A204.1 (cell line): ENCODE results near the gene NLN.
"Not testable (repeated sequence)": the region's sequence is repeated elsewhere in the genome, so short reads cannot be mapped to it uniquely, and the experiment has no call there.

Source experiments
- FAIRE-seq: peaks from 2 replicates; lab custom pipeline; 2012; peaks lifted over from hg19 to GRCh38; lab: Jason Lieb, UNC

NLN gene

DNA sequence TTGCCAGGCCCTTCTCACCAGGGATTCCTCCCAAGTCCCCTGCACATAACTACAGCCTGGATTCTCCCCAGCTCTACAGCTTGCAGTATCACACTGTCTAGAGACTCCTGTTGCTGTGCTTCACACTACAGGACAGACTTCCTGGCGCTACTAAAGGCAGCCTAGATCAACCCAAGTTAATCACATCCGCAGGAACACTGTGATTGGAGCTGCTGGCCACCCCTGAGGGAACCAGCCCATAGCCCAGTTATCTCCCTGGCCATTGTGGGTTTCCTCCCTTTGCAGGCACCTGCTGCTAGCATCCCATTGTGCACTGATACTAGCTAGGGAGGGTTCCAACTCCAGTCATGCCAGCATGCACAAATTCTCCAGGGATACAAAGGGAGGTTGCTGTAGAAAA lies 53.5 kb downstream of the NLN start:
- FAIRE-seq, result no peak

DNA sequence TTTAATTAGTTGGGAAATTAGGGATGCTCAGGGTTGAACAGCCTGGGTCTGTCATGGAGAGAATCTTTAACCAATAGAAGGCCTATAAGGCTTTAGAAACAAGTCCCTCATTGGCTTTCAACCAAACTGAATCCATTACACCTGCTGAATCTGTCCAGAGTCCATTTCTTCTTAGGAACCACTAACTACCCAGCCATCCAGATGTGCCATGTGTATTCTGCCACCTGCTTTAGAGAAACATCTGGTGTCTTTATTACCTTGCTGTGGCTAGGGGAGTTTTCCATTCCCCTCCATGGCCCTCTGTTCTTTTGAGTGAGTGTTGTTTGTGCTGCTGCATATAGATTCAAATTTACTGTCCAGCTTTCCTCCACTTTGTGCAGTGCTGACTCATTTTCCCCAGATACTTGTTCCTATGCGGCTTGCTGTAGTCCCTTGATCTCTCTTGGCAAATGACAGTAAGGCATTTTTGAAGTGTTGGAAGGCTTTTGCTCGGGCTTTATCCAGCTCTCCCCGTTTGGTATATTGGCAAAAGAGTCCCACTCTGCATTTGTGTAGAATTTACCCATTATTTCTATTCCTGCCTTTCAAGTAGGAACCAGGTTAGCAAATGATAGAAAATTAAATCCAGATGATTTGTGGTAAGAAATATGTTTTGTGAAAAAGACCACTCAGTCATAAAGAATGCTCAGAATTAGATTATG lies 54.6 kb downstream of the NLN start:
- FAIRE-seq, result no peak

DNA sequence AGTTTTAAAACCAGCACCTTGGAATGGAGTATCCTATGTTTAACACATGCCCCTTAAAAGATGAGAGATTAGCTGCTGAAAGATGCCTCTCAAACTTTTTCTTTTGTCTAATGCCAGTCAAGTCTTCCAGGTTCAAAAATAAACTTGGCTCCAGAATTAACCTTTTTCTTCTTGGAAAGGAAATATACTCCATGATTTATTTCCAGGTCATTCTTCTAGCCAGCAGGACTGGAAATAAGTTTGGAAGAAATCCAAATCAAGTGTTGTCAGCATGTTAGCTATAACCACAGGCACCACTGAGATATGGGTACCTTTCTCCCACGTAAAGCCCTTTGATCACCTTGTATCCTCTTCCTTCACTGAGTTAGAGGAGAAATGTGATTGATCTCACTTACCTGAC lies 56.1 kb downstream of the NLN start:
- no peak for FAIRE-seq

DNA sequence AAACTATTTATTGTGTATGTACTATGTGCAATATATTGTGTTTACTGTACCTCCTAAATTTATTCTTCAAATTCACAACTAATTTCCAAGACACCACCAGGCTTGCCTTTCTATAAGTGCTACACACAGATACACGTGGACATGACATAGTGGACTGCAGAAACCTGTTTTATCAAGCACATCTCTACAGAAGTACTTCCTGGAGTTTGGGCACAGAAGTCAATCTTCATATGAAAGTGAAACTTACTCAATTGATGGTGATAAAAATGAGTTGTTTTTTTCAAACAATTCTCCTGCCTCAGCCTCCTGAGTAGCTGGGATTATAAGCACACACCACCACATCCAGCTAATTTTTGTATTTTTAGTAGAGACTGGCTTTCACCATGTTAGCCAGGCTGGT lies 57.6 kb downstream of the NLN start:
- FAIRE-seq, result no peak

DNA sequence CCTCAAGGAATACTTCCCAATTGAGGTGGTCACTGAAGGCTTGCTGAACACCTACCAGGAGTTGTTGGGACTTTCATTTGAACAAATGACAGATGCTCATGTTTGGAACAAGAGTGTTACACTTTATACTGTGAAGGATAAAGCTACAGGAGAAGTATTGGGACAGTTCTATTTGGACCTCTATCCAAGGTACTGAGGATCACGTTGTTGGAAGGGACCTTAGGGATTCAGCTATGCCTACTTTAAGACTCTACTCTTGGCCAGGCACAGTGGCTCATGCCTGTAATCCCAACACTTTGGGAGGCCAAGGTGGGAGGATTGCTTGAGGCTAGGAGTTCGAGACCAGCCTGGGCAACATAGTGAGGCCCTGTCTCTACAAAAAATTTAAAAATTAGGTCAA lies 66.3 kb downstream of the NLN start:
- not testable (repeated sequence) for FAIRE-seq

DNA sequence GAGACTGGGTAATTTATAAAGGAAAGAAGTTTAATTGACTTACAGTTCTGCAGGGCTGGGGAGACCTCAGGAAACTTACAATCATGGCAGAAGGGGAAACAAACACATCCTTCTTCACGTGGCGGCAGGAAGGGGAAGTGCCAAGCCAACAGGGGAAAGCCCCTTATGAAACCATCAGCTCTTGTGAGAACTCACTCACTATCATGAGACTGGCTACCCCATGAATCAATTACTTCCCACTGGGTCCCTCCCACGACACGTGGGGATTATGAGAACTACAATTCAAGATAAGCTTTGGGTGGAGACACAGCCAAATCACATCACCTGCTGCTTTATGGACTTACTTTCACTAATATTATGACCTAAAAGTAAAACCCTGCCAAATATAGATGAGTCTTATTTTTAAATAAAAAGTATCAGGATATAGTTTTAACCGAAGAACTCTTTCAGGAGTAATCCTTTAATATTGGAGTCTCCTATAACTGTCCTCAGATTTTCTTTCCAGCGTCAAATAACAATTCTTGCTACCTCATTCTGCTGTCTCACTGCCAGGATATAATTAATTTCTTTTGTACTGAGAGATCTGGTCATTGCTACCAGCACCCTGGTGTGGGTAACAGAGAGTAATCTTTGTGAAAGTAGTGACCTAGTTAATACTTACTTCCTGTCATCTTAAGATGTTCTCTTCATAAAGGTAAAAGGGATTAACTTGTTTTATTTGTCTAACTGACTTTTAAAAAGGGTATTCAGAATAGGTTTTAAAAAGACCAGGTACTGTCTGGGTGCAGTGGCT lies 68.6 kb downstream of the NLN start:
- FAIRE-seq, result no peak

DNA sequence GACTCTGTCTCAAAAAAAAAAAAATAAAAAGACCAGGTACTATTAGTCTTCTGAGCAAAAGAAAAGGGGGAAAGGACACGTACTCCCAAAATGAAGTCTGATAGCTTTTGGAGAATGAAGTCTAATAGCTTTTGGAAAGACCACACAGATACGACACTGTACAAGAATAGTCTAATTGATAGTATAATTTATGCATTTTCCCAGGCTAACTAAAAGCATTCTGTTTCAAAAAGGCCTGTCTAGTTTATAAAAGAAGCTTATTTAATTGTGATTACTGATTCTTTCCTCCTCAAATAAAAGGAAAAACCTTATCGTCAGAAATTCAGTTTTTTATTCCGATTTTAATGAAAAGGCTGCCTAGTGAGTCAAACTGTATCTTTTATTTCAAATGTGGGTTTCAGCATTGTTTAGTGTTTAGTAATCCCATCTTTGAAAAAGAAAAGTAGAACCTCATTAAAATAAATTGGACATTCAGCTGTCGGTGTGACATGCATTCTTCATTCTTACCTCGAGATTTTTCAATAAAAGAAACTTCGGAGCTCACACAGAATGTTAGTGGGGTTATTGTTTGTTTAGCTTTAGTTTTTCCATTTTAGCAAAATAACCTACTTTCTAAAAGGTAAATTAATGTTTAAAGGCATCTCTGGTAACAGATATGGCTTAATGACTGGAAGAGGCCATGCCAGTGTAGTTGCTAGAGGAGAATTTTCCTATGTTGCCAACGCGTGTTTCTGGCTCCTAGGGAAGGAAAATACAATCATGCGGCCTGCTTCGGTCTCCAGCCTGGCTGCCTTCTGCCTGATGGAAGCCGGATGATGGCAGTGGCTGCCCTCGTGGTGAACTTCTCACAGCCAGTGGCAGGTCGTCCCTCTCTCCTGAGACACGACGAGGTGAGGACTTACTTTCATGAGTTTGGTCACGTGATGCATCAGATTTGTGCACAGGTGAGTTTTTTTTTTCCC lies 70.0 kb downstream of the NLN start:
- no peak for FAIRE-seq

DNA sequence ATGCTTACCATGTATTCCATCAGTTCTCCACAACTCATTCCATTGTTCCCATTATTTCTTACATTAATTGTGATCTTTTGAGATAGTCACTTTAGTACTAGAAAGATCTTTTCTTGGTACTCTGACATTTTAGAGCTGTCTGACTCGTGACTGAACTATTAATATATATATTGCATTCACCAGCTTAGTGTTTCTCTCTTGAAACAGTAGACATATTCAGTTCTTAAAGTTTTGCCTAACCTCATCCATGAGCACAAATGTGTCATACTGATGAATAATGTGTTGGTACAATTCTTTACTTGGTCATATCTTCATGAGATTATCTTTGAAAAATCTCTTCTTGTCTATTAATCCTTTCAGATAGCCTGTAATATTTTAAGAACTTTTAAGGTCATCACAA lies 74.3 kb downstream of the NLN start:
- no peak for FAIRE-seq

DNA sequence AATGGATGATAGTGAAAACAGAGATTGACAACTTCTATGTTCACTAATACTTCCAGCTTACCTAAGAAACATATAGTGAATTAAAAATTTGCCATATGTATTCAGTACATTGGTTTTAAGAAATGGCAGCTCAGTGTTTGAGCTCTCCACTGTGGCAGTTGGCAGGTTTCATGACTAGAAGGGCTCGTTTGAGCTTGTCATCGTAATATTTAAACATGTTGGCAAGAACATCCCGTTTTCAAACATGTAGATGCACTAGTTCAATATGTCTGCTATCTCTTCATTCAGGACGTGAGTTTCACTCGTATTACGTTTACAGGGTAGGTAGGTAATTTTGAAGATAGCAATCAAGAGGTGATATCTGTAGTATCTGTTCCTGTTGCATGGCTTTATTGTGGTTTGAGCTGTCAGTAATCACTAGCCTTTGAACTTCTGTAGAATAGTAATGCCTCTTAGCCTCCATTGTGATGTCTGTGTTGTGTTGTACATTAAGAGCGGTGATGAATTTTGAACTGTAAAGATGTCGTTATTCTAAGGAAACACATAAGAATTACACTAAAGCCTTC lies 74.8 kb downstream of the NLN start:
- FAIRE-seq, result no peak

DNA sequence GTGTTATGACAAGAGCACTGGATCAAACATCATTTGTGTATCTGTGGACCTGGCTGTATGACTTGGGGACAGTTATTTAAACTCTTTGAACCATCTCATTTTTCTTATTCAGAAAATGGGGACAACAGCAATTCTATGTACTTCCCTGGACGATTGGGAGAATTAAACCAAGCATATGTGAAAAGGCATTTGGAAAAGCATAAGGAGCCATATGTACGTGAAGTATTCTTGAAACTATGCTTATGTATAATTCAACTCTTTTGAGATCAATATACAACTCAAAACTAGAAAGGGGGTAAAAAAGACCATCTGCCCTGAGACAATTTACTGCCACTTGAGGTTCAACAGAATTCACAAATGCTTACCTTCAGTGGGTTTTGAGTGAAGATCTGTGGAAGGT lies 75.5 kb downstream of the NLN start:
- no peak for FAIRE-seq

DNA sequence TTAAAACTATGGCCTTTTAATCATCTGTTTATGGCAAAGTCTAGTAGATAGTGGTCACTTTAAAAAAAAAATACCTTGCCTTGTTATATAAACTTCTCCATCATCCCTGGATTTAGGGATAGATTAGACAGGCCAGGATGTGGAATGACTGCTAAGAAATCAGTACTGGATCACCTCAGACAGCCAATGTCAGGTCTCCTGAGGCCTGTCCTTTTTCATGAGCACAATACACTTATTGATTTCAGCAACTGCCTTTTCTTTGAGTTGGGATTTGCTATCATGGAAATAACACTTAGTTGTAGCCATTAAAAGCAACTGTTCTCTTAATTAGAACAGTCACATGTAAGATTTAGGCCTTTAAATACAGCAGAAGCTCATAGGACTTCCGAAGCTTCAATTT lies 77.9 kb downstream of the NLN start:
- FAIRE-seq, result no peak

DNA sequence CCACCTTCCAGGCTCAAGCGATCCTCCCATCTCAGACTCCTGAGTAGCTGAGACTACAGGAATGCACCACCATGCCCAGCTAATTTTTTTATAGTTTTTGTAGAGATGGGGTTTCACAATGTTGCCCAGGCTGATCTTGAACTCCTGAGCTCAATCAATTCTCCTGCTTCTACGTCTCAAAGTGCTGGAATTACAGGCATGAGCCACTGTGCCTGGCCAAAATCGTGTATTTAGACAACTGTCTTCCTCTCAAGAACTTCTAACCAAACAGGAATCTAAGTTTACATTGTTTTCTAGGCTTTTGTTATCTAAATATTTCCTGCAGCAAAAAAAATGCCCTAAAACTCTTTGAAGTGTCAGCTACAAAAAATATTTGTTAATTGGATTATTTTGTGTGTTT lies 78.8 kb downstream of the NLN start:
- no peak for FAIRE-seq

DNA sequence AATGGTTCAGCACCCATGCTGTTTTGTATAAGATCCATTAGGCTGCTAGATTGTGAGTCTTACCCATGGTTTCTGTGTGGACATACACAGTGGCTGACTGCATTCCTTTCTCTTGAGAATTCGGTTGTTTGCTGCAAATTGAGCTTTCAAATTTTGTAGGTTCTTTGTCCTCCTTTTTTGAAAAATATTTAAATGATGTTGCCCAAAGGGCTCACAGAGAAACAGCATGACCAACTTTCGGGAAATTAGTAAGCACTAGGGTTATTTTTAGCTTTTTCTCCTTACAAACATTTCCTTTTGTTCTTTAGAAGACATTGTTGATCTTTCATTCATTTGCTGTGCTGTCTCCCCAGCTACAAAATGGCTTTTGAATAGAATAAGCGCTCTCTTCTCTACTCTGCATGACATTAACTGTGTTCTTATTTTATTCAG lies 79.4 kb downstream of the NLN start:
- no peak for FAIRE-seq

DNA sequence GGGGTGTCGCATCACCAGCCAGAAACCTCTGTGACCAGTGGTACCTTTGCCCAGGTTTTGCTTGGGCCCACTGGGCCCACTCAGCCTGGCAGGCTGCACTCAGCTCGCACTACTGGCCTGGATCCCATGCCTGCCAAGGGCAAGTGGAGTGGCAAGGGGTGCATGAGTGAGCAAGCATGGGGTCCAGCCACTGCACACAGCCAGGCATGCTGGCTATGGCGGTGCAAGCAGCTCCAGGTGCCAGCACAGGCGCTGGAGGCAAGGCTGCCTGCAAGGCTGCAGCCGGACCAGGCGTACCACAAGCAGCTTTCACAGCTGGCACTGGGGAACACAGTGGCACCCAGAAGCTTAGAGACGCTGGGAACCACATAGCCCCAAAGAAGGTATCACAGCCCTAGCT lies 80.1 kb downstream of the NLN start:
- no peak for FAIRE-seq

DNA sequence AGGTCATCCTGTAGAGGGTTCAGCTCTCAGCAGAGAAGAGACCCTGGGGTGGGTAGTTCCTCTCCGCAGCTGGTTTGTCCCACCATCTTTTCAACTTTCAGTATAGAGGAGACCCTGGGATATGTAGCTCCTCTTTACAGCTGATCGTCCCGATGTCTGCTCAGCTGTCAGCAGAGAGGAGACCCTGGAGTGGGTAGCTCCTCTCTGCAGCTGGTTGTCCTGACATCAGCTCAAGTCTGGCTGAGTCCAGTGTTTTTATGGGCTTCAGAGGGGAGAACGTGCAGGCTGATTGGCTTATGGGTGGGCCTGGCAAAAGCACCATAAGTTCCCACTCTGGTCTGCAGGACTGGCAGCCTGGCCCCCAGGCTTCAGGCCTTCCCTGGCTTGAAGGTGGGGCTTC lies 80.8 kb downstream of the NLN start:
- no peak for FAIRE-seq

DNA sequence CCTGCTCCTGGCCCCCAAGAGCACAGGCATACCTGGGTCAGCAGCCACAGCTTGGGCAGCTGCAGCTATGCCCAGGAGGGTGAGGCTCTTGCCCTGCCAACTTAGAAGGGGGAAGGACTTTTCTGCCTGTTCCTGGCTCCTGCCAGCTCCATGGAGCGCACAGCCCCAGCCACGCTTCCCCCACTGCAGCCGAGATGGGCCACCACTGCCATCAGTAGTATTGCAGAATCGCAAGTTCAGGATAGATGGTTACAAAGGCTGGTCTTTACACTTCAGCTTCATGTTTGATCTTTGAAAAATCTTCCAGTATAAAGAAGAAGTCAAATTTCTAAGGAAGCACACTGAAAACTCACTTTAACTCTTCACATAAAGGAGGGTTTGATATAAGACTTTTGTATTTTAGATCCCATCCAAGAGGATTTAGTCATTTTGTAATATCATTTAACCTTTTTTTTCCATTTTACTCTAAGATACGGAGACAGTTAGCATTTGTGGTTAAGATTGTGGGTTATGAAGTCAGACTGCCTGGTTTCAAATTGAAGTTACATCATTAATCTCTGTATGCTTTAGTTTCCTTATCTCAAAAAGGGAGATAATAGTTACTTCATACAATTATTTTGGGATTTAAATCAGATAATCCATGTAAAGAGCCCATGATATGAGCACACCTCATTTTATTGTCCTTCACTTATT lies 81.8 kb downstream of the NLN start:
- FAIRE-seq, result no peak

DNA sequence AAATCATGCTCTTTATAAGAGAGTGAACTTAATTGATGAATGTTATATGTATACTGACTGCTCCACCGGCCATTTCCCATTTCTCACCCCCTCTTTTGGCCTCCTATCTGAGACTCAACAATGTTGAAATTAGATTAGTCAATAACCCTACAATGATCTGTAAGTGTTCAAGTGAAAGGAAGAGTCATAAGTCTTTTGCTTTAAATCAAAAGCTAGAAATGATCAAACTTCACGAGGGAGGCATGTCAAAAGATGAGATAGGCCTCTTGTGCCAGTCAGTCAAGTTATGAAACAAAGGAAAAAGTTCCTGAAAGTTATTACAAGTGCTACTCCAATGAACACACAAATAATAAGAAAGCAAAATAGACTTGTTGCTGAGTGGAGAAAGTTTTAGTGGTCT lies 83.1 kb downstream of the NLN start:
- FAIRE-seq, result no peak

DNA sequence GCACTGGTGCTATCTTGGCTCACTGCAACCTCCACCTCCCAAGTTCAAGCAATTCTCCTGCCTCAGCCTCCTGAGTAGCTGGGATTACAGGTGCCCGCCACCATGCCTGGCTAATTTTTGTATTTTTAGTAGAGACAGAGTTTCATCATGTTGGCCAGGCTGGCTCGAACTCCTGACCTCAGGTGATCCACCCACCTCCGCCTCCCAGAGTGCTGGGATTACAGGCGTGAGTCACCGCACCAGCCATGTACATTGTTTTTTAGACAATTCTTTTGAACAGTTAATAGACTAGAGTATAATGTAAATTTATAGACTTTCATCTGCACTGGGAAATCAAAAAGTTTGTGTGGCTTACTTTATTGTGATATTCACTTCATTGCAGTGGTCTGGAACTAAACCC lies 85.5 kb downstream of the NLN start:
- not testable (repeated sequence) for FAIRE-seq

DNA sequence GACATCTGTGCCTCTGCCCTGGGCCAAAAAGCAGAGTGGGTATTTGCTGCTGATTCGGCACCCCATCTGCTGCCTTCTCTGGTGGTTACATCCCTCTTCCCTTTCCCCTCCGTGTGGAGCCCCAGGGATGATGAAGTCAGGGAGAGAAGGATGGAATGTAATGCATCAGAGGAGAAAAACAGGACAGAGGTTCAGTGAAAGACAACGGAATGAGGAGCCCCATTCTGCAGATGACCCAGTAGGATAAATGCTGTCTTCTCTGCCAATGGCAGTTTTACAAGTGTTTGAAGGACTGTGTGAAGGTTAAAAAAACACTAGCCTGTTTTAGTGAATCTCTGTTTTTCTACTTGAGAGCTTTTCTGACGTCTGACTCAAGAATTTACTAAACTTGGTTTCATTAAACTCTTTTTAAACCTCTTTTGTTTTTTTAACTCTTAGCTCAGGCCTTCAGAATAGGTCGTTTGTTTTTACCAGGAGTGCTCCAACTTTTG lies 86.3 kb downstream of the NLN start:
- no peak for FAIRE-seq

DNA sequence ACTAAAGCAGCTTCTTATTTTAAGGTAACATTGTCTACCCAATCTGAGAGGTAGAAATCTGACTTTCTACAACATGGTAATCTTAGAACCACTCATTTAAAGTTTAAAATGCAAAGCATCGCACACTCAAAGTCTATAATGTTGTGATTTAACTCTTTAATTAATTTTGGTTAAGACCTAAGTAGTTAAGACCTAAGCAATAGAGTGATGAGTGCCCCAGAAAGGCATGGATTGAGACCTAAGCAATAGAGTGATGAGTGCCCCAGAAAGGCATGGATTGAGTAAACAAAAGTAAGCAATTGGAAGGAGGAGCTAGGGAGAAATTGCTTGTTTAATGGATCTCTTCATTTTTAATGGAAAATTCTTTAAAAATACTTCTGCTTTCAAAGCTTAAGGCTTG lies 86.8 kb downstream of the NLN start:
- no peak for FAIRE-seq

DNA sequence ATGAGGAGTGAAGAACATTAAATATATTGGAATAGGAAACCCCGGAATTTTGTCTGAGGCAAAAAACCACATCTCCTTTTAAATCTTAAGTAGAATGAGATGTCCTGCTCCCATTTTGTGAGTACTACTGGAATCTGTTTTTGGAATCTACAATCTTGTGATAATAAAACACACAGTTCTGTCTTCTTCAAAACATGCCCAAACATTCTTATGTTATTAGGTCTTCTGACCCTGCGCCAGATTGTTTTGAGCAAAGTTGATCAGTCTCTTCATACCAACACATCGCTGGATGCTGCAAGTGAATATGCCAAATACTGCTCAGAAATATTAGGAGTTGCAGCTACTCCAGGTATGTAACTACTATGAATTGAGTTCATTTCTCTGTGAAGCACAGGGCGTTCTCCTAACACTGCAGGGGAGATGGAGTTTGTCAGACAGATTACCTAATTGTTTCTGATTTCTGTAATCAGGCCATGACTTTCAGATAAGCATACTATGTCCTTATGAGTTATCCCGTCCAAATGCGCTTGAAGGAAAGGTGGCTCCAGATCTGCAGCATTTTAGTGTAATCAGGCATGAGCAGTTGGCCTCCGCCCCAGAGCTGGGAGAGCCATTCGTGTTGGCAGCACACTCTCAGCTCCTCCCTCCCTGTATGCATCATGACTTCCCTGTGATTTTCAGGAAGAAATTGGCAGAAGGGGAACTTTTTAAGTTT lies 88.0 kb downstream of the NLN start:
- FAIRE-seq, result no peak
